MM.1S (cell line): ENCODE results near the gene CHN2.

Experiments used
- EZH2 ChIP-seq: fragments of 300-600 bp; sonication (generic); optimal IDR thresholded peaks from 2 replicates; pipeline ENCODE3; 2017; ENCODE audit warnings: low read depth, mild to moderate bottlenecking, antibody characterized with exemption, low read length, mixed read lengths
- TF ChIP-seq, protein P1 (sequence below): fragments of 300-600 bp; sonication (generic); IDR thresholded peaks from 2 replicates; pipeline ENCODE4 v1.5.1; 2016; ENCODE audit warnings: antibody characterized with exemption, low read length, mixed read lengths

DNA sequence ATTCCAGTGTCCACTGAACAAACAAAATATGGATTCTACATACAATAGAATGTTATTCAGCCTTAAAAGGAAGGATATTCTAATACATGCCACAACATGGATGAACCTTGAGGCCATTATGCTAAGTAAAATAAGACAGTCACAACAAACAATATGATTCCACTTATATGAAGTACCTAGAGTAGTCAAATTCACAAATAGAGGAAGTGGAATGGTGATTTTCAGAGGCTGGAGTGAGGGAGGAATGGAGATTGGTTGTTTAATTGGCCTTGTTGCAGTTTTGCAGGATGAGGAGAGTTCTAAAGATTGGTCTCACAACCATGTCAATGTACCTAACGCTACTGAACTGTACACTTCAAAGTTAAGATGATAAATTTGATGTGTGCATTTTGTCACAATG is 119.6 kb downstream of the CHN2 start:
- TF ChIP-seq EZH2: no peak
- TF ChIP-seq, protein P1, sequence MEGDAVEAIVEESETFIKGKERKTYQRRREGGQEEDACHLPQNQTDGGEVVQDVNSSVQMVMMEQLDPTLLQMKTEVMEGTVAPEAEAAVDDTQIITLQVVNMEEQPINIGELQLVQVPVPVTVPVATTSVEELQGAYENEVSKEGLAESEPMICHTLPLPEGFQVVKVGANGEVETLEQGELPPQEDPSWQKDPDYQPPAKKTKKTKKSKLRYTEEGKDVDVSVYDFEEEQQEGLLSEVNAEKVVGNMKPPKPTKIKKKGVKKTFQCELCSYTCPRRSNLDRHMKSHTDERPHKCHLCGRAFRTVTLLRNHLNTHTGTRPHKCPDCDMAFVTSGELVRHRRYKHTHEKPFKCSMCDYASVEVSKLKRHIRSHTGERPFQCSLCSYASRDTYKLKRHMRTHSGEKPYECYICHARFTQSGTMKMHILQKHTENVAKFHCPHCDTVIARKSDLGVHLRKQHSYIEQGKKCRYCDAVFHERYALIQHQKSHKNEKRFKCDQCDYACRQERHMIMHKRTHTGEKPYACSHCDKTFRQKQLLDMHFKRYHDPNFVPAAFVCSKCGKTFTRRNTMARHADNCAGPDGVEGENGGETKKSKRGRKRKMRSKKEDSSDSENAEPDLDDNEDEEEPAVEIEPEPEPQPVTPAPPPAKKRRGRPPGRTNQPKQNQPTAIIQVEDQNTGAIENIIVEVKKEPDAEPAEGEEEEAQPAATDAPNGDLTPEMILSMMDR: no peak
